HCT116 (cell line): ENCODE results near the gene RINL. TPM values are rescaled to one million over a fixed set of nuclear protein-coding genes. Genes with fewer than 3 reads are reported as not detected.

Source experiments
- ATAC-seq: fragments of 200-7000 bp; cut with Tn5 transposase; 2 replicates; pipeline ENCODE4 v1.9.1; 2020; ENCODE audit warnings: mild to moderate bottlenecking, moderate library complexity
- BruUV-seq: library from RNA; stranded (reverse); fragments of 400-500 nt; replicated peaks from 2 replicates; lab custom pipeline; 2021; lab: Mats Ljungman, UMichigan
- CTCF ChIA-PET: fragments of 300-600 bp; sonication (Branson Sonifier 250); formaldehyde crosslinking; loops from one replicate; lab custom pipeline; 2021; ENCODE audit warnings: antibody characterized with exemption; lab: Charles Lee
- POLR2A ChIA-PET: fragments of 300-600, 350-600 bp; sonication (Branson Sonifier 250); formaldehyde crosslinking; loops from one replicate; lab custom pipeline; 2021; ENCODE audit warnings: antibody characterized with exemption; lab: Charles Lee
- RAD21 ChIA-PET, 2 experiments: fragments of 300-600 bp; sonication (Branson Sonifier 250); formaldehyde crosslinking; loops; one replicate each; lab custom pipeline; 2023; ENCODE audit warnings: low total read pairs in 2 of 2; ENCODE audit not compliant: uncharacterized antibody in 2 of 2, unreplicated experiment in 2 of 2, low non-redundant PET in 1 of 2; lab: Charles Lee
- DNase-seq: peaks from one replicate; pipeline ENCODE4 v3.0.0-alpha.2; 2010; ENCODE audit warnings: low read depth, low spot score
- H2AFZ ChIP-seq: fragments of 200-600 bp; shearing (Covaris generic), sonication (generic); 2 replicates; pipeline ENCODE4 v1.6.1; 2017; ENCODE audit warnings: low read depth, mixed run types, mixed read lengths, antibody characterized with exemption, low read length; ENCODE audit not compliant: poor library complexity, severe bottlenecking
- H3K27ac ChIP-seq: 2 replicates; pipeline ENCODE4 v1.5.1; 2012; ENCODE audit warnings: low read depth, low read length
- H3K27me3 ChIP-seq: fragments of 200-600 bp; sonication (generic); 2 replicates; pipeline ENCODE4 v1.6.1; 2016; ENCODE audit warnings: mixed run types, low read length, mixed read lengths; ENCODE audit not compliant: insufficient read depth
- H3K36me3 ChIP-seq, 2 experiments: fragments of 200-500 bp in 1 of 2; fragments of 200-600 bp in 1 of 2; sonication (Bioruptor generic) in 1 of 2; sonication (generic) in 1 of 2; 2 replicates each; pipeline versions ENCODE4 v1.5.1 to v1.6.1; 2014 to 2016; ENCODE audit warnings: low read length in 2 of 2, inconsistent platforms in 1 of 2, mixed read lengths in 1 of 2, mixed run types in 1 of 2; ENCODE audit not compliant: insufficient read depth in 2 of 2, control insufficient read depth in 1 of 2
- H3K4me1 ChIP-seq, 2 experiments: fragments of 200-600 bp in 1 of 2; sonication (generic) in 1 of 2; 2 replicates each; pipeline versions ENCODE4 v1.5.1 to v1.6.1; 2012 to 2017; ENCODE audit warnings: low read length in 2 of 2, inconsistent platforms in 1 of 2, mild to moderate bottlenecking in 1 of 2, mixed read lengths in 1 of 2, mixed run types in 1 of 2, moderate library complexity in 1 of 2; ENCODE audit not compliant: insufficient read depth in 2 of 2, control insufficient read depth in 1 of 2
- H3K4me2 ChIP-seq: fragments of 200-600 bp; sonication (generic); 2 replicates; pipeline ENCODE4 v1.6.1; 2017; ENCODE audit warnings: mixed run types, low read length, mixed read lengths
- H3K4me3 ChIP-seq, 2 experiments: fragments of 200-600 bp in 1 of 2; sonication (generic) in 1 of 2; replicated peaks in 1 of 2; 2 replicates each; pipeline ENCODE4 v1.5.1; 2011 to 2016; ENCODE audit warnings: low read length in 2 of 2, control low read depth in 1 of 2, low read depth in 1 of 2, mild to moderate bottlenecking in 1 of 2, mixed read lengths in 1 of 2, mixed run types in 1 of 2
- H3K79me2 ChIP-seq: fragments of 200-600 bp; sonication (generic); 2 replicates; pipeline ENCODE4 v1.6.1; 2017; ENCODE audit warnings: mild to moderate bottlenecking, mixed run types, low read length, moderate library complexity, mixed read lengths; ENCODE audit not compliant: insufficient read depth
- H3K9ac ChIP-seq: fragments of 200-600 bp; sonication (generic); 2 replicates; pipeline ENCODE4 v1.6.1; 2016; ENCODE audit warnings: low read length, mixed read lengths
- H3K9me2 ChIP-seq: fragments of 200-600 bp; sonication (generic), shearing (Covaris generic); 2 replicates; pipeline ENCODE4 v1.6.1; 2017; ENCODE audit warnings: mixed run types, mild to moderate bottlenecking, moderate library complexity; ENCODE audit not compliant: insufficient read depth
- H3K9me3 ChIP-seq, 2 experiments: fragments of 200-500 bp in 1 of 2; fragments of 200-600 bp in 1 of 2; sonication (Bioruptor generic) in 1 of 2; sonication (generic) in 1 of 2; 2 replicates each; pipeline ENCODE4 v1.6.1; 2014 to 2017; ENCODE audit warnings: low read length in 2 of 2, mixed read lengths in 2 of 2, inconsistent platforms in 1 of 2, low read depth in 1 of 2, mild to moderate bottlenecking in 1 of 2, mixed run types in 1 of 2, moderate library complexity in 1 of 2; ENCODE audit not compliant: control insufficient read depth in 1 of 2, insufficient read depth in 1 of 2
- H4K20me1 ChIP-seq: fragments of 200-600 bp; sonication (generic), shearing (Covaris generic); 2 replicates; pipeline ENCODE4 v1.6.1; 2017; ENCODE audit warnings: mixed run types, mild to moderate bottlenecking, moderate library complexity; ENCODE audit not compliant: insufficient read depth
- CBX3 ChIP-seq: IDR thresholded peaks from 2 replicates; pipeline ENCODE4 v1.6.1; 2012; ENCODE audit warnings: low read depth
- CEBPB ChIP-seq: IDR thresholded peaks from 2 replicates; pipeline ENCODE4 v1.6.1; 2012; ENCODE audit warnings: low read depth
- ELF1 ChIP-seq: IDR thresholded peaks from 2 replicates; pipeline ENCODE4 v1.6.1; 2012; ENCODE audit warnings: low read depth, borderline replicate concordance
- JUND ChIP-seq: IDR thresholded peaks from 2 replicates; pipeline ENCODE4 v1.6.1; 2012
- SP1 ChIP-seq: IDR thresholded peaks from 2 replicates; pipeline ENCODE4 v1.6.1; 2012; ENCODE audit warnings: low read depth
- YY1 ChIP-seq: IDR thresholded peaks from 2 replicates; pipeline ENCODE4 v1.6.1; 2011; ENCODE audit warnings: low read length, low read depth, moderate library complexity, mild to moderate bottlenecking; ENCODE audit not compliant: insufficient replicate concordance; ENCODE audit errors: extremely low read depth
- intact Hi-C: fragments of 100-400 bp; cut with micrococcal nuclease; formaldehyde crosslinking; loops from 2 replicates; pipeline ENCODE4 v1.10.0; 2022
- total RNA-seq: library from RNA; stranded (reverse); gene quantifications from one replicate; pipeline ENCODE4 v1.2.1, GENCODE V29; 2021; ENCODE audit not compliant: unreplicated experiment
- TF ChIP-seq, protein P1 (sequence below): IDR thresholded peaks from 2 replicates; pipeline ENCODE4 v1.6.1; 2012; ENCODE audit warnings: low read depth

RINL gene
- total RNA-seq, 1 experiment from 2014 or later: 28.6 TPM

DNA sequence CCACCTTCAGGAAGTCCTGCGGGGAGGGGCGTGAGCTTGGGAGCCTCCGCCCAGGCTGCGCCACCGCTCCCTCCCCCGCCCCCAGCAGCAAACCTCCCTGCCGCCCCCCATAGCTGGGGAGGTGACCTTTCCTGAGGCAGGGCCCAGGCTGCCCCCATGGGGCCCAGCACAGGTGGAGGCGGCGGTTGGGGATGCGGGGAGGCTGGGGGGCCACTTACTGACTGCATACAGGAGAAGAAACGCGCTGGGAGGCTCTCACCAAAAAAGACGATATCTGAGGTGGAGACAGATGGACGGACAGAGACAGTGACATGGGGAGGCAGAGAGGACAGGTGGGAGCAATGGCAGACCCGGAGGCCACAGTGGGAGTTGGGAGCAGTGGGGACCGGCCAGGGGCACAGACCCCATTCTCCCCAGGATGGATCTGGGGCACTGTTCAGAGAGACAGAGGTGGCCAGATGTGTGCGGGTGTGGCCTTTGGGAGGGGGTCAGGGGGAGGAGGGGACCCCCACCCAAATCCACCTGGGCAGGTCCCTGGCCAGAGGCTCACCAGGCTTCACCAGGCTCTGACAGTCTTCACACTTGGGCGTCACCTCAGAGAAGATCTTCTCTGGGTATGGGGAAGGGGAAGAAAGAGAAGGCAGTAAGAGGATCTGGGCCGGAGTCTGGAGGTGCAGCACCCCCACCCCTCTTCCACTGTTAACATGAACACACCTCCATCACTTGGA is 3.0 kb upstream of the RINL start (continued):
- TF ChIP-seq, protein P1, sequence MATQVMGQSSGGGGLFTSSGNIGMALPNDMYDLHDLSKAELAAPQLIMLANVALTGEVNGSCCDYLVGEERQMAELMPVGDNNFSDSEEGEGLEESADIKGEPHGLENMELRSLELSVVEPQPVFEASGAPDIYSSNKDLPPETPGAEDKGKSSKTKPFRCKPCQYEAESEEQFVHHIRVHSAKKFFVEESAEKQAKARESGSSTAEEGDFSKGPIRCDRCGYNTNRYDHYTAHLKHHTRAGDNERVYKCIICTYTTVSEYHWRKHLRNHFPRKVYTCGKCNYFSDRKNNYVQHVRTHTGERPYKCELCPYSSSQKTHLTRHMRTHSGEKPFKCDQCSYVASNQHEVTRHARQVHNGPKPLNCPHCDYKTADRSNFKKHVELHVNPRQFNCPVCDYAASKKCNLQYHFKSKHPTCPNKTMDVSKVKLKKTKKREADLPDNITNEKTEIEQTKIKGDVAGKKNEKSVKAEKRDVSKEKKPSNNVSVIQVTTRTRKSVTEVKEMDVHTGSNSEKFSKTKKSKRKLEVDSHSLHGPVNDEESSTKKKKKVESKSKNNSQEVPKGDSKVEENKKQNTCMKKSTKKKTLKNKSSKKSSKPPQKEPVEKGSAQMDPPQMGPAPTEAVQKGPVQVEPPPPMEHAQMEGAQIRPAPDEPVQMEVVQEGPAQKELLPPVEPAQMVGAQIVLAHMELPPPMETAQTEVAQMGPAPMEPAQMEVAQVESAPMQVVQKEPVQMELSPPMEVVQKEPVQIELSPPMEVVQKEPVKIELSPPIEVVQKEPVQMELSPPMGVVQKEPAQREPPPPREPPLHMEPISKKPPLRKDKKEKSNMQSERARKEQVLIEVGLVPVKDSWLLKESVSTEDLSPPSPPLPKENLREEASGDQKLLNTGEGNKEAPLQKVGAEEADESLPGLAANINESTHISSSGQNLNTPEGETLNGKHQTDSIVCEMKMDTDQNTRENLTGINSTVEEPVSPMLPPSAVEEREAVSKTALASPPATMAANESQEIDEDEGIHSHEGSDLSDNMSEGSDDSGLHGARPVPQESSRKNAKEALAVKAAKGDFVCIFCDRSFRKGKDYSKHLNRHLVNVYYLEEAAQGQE: no peak

DNA sequence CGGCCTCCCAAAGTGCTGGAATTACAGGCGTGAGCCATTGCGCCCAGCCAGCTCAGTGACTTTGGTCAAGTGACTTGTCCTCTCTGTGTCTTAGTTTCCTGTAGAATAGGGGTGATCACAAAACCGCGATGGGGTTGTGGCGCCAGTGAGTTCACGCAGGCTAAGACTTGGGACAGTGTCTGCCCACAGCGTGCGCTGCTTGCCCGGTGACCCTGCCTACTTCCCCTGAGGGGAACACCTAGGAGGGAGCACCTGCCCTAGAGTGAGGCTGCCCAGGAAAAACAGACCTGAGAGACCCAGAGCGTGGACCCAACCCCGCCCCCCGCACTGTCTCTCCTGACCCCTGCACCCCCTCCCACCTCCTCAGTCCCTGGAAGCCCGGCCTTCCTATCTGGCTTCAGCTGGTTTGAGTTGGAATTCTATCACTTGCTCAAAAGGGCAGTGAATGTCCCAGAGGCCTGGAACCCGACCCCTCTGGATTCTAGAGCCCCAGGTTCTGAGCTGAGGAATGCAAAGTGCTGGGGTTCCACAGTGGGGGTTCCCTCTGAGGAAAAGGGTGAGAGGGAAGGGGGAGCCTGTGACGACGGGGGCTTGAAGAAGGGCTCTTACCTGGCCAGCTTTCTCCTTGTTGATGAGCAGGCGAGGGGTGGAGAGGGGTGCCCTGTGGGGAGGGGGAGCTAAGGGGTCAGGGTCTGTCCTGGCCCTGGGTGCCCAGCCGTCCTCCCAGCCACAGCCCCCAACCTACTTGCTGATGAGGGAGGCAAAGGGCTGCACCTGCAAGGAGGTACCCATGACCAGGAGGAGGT is 2.2 kb upstream of the RINL start:
- no peak overlapping the region for H3K27ac ChIP-seq
- H3K4me2 ChIP-seq: no peak overlapping the region
- no peaks in the 10 kb centered on the region for H3K9me3 ChIP-seq
- H2AFZ ChIP-seq: no peak overlapping the region
- H3K36me3 ChIP-seq: no peaks in the 10 kb centered on the region
- H3K4me3 ChIP-seq: no peak overlapping the region
- no peaks in the 10 kb centered on the region for H3K79me2 ChIP-seq
- ChIA-PET RAD21 (no interaction called here), POLR2A (no interaction called here), CTCF (no interaction called here)
- BruUV-seq: no TSS peak
- no peaks in the 10 kb centered on the region for H4K20me1 ChIP-seq
- H3K27me3 ChIP-seq: no peaks in the 10 kb centered on the region
- intact Hi-C loops: no loop called here
- TF ChIP-seq ELF1: no peak
- TF ChIP-seq YY1: no peak
- TF ChIP-seq JUND: no peak
- TF ChIP-seq CBX3: no peak
- TF ChIP-seq SP1: no peak
- no peak for TF ChIP-seq CEBPB
- ATAC-seq: no peak
- peaks cover 12 to 16% of the 10 kb centered on the region in 2 experiments; a peak in 3 of 4 replicates for H3K4me1 ChIP-seq
- H3K9ac ChIP-seq: no peak overlapping the region
- no peaks in the 10 kb centered on the region for H3K9me2 ChIP-seq
- DNase-seq: no peak
